Measurements from ENCODE around the gene ZNF483.
"Not testable (repeated sequence)": the region's sequence is repeated elsewhere in the genome, so short reads cannot be mapped to it uniquely, and the experiment has no call there.

ZNF483 gene

DNA sequence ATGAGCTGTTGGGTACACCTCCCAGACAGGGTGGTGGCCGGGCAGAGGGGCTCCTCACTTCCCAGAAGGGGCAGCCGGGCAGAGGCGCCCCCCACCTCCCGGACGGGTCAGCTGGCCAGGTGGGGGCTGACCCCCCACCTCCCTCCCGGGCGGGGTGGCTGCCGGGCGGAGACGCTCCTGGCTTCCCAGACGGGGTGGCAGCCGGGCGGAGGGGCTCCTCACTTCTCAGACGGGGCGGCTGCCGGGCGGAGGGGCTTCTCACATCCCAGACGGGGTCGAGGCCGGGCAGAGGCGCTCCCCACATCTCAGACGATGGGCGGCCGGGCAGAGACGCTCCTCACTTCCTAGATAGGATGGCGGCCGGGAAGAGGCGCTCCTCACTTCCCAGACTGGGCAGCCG, 92.4 kb downstream of the ZNF483 start:
- not testable (repeated sequence) for ATAC-seq, H3K4me1 Mint-ChIP-seq, H3K27ac Mint-ChIP-seq, H3K36me3 Mint-ChIP-seq, H3K9me3 Mint-ChIP-seq, H3K4me3 Mint-ChIP-seq
- peaks cover 37% of the 10 kb centered on the region for H3K27me3 Mint-ChIP-seq

DNA sequence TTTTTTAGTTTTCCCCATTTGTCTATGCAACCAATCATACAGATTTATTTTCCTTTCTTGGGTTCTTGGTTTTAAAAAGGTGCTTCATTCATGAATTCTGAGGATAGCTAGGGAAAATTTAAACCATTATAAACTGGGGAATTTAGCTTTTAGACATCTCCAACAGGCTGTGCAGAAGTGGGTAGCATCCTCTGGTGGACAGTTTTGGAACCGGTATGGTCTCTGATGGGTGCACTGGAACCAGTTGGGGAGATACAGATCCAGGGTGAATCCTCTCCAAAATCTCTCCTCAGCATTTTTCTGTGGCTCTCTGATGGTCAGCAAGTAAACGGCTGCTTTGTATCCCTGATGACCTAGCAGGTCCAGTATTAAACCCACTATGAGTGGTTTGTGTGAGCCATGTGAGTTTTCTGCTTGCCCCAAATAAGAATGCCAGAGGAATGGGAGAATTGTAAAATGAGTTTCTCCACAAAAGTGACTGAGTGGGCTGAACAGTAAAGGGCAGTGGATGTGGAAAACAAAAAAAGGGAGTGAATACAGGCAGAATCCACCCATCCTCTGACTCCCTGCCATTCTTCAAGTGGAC, 97.0 kb downstream of the ZNF483 start:
- Mint-ChIP-seq H3K27ac (no peak overlapping the region), H3K27me3 (peaks cover 9% of the 10 kb centered on the region), H3K9me3 (no peaks in the 10 kb centered on the region), H3K4me1 (no peaks in the 10 kb centered on the region), H3K36me3 (no peaks in the 10 kb centered on the region), H3K4me3 (no peak overlapping the region)
- no peak for ATAC-seq

DNA sequence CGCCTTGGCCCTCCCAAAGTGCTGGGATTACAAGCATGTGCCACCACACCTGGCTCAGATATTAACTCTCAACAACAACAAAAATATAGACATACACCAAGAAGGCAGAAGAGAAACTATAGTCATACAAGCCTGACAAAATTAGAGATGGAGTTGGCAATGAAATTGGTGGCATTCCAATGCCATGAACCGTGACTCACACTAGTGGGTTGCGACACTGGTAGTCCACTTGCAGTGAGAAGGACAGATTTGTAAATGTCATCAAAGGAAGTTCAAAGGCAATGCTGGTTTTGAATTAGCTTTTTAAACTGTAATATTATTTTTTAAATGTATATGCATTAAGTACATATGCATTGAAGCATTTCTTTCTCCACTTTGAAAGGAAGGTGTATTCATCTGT, 97.6 kb downstream of the ZNF483 start:
- Mint-ChIP-seq H3K4me3 (no peak overlapping the region), H3K36me3 (no peaks in the 10 kb centered on the region), H3K9me3 (no peaks in the 10 kb centered on the region), H3K4me1 (no peaks in the 10 kb centered on the region), H3K27ac (no peak overlapping the region), H3K27me3 (peaks cover 9% of the 10 kb centered on the region)
- no peak for ATAC-seq

Measured in stimulated activated memory B cell treated with anti-CD40 and anti-IgM and Interleukin-4, amounts not matched to agents 10 μg/mL and 1 μg/mL and 100 μg/mL, for 72 hours (primary cell).